Stimulated activated CD8-positive, alpha-beta memory T cell treated with anti-CD3 and anti-CD28 coated beads, Interleukin-12 subunit alpha, Interleukin-12 subunit beta, amount 100 ng/mL, for 1 hour (primary cell): ENCODE data around the gene COG4.

Experiments
- DNase-seq: peaks from one replicate; pipeline ENCODE4 v3.0.0-alpha.2; 2020; ENCODE audit warnings: low read depth

COG4 gene

DNA sequence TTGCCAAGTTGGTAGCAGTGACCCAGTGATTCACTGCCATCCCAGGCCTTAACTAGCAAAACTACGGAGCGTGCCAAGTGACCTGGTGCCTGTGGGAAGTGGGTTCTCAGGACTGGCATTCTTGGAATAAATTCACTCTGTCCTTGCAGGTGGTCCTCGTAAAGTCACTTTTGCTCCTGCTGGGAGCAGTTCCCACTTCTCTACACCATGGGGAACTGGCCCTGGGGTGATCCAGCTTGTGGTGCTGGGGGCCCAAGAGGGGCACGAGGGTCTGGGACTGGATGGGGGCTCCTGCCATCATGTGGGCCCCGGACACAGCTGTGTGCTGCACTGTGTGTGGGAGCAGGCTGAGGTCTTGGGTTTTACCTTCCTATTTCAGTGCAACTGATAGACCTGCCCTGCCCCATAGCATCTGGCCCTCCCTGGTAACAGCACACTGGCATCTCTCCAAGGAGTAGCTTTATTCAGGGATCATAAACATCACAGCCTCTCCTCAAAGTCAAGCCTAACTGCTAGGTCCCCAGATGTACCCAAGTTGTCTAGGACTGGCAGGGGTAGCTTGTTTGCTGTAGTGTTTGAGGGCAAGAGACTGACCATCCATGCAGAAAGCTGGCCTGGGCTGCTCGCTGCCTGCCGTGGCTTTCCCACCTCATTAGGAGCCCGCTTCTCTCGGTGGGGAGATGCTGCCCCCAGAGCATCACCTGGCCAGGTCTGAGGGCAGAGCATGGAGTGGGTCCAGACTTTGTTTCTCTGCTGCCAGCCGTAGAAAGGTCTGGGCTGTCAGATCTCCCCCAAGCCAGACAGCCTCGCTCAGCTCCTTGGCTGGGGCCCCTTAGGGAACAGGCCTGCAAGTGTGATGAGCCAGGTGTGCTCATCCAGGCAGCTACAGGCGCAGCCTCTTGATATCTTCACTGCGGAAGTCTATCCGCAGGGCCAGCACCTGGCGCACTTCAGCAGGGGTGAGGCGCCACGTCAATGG, 42.9 kb downstream of the COG4 start:
- DNase-seq = no peak

DNA sequence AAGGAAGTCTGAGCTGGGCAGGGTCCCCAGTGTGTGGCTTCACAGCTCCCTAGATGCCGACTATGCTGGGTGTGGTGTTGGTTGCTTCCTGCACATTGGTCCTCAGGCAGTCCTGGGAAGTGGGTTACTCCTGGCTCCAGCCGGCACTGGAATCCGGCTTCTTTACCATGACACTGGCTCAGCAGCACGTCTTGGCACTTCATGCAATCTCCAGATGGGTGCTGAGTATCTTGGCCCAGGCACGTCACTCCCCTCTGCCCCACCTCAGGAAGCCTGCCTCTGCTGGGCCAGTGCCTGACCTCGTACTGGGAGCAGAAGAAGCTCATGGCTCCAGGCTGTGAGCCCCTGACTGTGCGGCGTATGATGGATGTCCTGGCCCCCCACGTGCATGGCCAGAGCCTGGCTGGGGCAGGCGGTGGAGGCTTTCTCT, 44.4 kb downstream of the COG4 start:
- no peak for DNase-seq

DNA sequence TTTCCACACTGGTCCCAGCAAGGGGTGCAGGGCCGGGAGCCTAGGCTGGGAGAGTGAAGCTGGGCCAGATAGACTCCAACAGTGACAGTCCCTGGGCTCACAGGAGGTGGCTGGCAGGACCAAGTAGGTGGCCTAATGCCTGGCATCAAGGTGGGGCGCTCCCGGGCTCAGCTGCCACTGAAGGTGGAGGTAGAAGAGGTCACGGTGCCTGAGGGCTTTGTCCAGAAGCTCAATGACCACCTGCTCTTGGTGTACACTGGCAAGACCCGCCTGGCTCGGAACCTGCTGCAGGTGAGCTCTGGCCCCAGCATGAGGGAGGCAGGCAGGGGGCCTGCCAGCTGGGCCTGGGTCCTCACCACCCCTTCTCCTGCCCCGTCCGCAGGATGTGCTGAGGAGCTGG, 45.2 kb downstream of the COG4 start:
- DNase-seq = no peak

DNA sequence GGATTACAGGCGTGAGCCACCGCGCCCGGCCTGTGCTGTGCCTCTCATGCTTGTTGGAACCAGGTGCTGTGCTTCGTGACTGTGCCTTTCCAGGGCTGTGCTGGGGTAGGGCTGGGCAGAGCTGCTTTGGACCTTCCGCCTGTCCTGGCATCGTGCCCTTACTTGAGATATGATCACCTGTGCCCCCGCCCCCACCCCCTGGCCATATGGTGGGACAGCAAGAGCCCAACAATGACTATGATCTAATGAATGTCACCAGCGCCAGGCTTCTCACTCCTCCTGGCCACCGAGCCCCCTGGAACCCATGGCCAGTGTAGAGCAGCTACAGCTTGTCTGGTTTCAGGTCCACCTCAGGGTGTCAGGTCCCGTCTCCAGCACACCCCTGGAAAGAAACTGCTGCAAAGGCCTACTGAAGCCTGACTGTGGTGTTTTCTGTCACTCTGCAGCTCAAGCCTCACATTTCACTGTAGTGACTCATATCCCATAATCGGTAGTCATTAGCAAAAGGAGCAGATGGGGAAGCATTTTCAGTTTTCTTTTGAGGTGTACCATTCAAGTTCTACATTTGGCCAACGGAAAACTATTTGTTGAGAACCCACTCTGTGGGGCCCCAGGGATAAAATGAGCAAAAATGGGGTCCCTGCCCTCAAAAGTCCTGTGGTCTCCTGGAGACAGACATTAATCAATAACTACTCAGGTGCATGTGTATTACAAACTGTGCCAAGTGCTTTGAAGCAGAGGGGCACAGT, 46.9 kb downstream of the COG4 start:
- DNase-seq = no peak

DNA sequence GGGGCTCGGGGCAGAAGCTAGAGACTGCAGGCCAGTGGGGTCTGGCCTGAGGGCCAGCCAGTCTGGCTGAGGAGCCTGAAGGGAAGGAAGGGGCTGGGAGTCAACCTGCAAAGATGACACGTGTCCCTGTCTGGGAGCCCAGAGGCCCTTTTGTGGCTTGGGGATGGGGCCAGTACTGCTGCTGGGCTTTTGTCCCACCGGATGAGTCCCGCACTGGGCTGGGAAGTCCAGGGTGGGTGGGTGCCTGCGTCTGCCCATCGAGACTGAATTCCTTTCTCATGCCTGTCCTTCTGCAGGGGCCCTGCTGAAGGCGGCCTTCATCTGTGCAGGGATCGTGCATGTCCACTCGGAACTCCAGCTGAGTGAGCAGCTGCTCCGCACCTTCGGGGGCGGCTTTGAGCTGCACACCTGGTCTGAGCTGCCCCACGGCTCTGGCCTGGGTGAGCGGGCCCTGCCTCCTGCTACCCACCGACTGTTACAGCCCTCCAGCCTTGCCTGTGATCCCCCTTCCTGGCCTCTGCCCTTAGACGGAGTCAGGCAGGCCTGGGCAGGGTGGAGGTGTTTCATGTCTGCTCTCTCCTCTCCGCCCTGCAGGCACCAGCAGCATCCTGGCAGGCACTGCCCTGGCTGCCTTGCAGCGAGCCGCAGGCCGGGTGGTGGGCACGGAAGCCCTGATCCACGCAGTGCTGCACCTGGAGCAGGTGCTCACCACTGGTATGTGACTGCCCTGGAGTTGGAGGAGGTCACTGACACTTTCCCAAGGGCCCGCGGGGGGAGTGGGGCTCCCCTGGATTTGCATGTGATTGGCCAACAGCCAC, 48.1 kb downstream of the COG4 start:
- DNase-seq = no peak

DNA sequence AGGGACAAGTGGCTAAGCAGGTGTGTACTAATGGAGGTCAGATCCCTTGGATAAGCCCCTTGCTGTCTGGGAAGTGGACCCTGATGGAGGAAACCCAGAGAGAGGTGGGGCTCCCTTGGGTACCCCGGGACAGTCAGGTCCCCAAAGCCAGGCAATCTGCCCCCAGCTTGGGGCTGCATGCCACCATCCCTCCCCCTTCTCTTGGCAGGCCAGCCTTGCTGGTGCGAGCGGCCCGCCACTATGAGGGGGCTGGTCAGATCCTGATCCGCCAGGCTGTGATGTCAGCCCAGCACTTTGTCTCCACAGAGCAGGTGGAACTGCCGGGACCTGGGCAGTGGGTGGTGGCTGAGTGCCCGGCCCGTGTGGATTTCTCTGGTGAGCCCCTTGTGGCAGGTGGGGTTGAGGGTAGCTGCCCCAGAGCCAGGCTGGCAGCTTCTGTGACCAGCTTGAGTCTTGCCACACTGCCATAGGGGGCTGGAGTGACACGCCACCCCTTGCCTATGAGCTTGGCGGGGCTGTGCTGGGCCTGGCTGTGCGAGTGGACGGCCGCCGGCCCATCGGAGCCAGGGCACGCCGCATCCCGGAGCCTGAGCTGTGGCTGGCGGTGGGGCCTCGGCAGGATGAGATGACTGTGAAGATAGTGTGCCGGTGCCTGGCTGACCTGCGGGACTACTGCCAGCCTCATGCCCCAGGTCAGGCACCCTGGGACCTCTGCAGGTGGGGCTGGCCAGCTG, 48.9 kb downstream of the COG4 start:
- DNase-seq = no peak

DNA sequence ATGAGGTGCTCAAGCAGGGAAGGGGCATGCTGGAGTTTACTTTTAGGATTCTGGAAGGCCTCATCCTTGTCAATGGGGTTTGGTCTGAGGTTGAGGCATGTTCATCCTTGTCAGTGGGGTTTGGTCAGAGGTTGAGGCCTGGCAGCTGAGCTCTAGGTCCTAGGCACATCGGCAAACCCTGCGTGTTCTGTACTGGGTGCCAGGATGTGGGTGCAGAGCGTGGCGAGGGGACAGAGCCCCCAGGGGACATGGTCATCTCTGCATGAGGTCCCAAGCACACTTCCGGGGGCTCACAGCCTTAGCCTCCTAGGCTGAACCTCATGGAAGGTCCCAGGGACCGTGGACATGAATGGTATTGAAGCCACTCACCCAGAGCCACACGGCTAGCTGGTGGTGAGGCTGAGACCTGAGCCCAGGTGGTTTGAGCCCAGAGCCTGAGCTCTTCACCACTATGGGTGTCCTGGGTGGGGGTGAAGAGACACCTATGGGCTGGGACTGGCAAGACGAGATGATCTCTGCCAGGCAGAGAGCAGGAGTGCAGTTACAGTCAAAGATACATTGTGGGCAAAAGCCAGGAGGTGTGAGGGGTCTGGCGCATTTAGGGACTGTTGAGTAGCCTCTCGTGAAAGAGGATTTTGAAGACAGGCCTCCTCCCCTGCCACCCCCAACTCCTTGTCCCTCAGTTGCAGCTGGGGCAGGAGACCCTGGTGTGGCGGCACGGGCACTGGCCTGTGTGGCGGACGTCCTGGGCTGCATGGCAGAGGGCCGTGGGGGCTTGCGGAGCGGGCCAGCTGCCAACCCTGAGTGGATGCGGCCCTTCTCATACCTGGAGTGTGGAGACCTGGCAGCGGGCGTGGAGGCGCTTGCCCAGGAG, 49.7 kb downstream of the COG4 start:
- DNase-seq = no peak

DNA sequence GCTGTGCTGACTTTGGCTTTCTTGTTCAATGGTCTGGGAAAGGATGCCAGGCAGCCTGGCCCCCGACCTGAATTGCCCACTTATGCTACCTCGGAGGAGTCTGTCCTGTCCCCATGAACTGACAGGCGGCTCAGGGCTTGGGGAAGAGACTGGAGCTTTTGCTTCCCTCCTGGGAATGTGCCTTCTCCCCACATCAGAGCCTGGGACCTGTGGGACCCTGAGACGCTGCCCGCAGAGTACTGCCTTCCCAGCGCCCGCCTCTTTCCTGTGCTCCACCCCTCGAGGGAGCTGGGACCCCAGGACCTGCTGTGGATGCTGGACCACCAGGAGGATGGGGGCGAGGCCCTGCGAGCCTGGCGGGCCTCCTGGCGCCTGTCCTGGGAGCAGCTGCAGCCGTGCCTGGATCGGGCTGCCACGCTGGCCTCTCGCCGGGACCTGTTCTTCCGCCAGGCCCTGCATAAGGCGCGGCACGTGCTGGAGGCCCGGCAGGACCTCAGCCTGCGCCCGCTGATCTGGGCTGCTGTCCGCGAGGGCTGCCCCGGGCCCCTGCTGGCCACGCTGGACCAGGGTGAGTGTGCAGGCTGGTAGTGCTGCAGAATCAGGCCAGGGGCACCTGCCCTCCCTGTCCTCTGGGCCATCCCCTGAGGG, 50.4 kb downstream of the COG4 start:
- DNase-seq = no peak

DNA sequence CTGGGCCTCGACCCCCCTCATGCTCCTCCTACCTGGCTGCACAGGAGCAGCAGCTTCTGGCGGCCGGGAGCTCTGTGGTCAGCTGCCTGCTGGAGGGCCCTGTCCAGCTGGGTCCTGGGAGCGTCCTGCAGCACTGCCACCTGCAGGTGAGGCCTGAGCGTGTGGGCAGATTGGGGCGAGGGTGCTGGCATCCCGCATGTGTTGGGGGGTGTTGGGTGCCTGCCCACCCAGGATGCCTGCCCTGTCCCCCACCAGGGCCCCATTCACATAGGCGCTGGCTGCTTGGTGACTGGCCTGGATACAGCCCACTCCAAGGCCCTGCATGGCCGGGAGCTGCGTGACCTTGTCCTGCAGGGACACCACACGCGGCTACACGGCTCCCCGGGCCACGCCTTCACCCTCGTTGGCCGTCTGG, 52.4 kb downstream of the COG4 start:
- no peak for DNase-seq

DNA sequence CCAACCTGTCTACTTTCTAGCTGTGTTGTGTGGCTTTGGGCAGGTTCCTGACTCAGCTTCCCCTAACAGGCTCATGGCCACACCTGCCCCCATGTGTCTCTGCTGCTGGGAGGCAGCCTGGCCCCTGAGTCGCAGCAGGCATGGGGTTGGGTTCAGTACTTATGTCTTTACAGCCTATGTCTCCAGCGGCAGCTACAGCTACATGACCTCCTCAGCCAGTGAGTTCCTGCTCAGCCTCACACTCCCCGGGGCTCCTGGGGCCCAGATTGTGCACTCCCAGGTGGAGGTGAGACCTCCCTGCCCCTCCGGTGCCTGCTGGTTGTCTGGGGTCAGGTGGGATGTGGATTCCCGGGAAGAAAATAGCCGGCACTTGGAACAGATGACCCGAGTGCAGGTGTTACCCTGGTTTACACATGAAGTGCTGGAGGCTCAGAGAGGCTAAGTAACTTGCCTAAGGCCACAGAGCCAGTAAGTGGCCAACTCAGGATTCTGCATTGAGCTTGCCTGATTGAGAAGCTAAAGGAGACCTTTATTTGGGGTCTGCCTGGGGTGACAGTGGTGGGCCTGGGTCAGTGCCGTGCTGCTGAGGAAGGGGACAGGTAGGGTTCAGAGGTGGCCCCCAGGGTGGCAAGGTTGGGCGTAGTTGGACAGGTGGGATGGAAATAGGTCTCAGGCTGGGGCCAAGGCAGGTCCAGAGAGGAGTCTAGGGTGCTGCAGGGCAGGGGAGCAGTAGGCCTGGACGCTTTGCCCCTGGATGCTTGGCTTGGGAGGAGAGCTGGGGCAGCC, 53.0 kb downstream of the COG4 start:
- DNase-seq = no peak

DNA sequence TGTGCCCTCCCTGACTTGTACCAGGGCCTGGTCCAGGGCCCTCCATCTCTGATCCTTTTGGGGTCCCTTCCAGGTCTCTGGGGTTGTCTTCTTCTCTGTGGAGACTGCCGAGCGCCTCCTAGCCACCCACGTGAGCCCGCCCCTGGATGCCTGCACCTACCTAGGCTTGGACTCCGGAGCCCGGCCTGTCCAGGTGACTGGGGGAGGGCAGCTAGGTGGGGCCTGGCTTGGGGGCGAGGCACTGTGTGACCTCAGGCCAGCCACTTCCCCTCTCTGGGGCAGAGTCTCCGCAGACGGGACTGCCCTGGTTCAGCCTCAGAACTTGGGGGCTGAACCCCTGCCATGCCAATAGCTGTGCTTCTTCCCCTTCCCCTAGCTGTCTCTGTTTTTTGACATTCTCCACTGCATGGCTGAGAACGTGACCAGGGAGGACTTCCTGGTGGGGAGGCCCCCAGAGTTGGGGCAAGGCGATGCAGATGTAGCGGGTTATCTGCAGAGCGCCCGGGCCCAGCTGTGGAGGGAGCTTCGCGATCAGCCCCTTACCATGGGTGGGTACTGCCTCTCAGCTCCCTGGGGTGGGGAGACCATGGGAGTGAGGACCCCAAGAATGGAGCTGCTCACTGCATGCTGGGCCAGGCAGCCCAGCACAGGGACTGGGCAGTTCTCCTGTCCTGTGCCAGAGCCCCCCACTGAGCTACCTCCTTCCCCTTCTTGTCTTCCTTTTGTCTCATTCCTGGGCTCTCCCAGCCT, 54.4 kb downstream of the COG4 start:
- no peak for DNase-seq

DNA sequence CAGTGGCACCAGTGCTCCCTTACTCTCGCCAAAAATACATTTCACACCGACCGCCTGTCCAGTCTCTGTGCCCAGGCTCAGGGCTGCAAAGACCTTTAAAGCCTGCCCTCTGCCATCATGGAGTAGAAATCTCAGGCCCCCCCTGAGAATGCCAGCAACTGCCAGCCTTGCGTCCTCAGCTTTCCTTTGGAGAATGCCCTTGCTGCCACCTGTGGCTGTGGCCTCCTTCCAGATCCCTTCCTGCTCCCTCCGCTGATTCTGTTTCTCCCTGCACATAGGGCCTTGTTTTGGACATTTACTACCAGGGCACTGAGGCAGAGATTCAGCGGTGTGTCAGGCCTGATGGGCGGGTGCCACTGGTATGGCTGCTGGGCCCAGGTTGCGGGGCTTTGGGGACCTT, 55.7 kb downstream of the COG4 start:
- no peak for DNase-seq

DNA sequence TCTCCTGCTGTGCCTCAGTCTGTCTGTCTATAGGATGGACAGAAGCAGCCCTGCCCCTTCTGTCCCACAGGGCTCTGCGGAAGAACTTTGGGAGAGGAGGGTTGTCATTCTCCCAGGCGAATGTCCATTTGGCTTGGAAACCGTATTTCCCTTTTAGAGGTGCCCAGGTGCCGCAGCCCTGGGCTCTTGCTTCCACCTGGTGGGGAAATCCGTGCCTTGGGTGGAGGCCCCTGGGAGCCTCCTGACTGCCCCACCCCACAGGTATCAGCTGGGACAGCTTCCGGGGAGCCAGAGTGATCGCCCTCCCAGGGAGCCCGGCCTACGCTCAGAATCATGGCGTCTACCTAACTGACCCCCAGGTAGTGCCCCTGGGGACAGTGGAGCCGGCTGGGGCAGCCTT, 56.2 kb downstream of the COG4 start:
- no peak for DNase-seq

DNA sequence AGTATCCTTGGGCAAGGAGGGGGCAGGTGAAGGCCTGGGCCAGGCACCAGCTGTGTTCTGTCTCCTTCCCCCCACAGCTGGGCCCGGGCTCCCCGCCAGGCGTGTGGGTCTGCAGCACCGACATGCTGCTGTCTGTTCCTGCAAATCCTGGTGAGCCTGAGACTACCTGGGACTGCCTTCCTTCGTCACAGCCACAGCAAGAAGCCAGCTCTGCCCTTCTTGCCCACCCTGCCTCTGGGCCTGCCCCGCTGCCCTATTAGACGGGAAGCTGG, 56.6 kb downstream of the COG4 start:
- DNase-seq = no peak

DNA sequence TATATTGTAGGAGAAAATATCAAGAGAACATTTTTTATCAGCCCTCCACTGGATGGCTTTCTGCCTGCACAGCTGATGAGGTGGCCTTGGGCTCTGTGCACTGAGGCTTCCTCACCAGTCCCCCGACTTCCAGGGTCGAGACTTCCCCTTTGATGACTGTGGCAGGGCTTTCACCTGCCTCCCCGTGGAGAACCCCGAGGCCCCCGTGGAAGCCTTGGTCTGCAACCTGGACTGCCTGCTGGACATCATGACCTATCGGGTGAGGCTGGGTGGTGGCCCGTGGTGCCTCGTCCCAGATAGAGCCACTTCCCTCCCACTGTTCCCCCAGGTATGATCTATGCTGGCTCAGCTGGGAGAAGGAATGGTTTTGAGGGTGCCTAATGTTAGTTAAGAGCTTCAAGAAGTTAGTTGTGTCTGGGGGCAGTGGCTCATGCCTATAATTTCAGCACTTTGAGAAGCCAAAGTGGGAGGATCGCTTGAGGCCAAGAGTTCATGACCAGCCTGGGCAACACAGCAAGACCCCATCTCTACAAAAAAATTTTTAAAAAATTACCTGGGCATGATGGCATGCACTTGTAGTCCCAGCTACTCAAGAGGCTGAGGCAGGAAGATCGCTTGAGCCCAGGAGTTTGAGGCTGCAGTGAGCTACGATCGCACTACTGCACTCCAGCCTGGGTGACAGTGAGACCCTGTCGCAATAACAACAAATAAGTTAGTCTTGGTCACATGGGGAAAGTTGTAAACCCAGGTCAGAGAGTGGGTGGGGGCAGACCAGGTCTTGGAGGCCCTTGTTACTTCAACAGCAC, 57.2 kb downstream of the COG4 start:
- DNase-seq = no peak

DNA sequence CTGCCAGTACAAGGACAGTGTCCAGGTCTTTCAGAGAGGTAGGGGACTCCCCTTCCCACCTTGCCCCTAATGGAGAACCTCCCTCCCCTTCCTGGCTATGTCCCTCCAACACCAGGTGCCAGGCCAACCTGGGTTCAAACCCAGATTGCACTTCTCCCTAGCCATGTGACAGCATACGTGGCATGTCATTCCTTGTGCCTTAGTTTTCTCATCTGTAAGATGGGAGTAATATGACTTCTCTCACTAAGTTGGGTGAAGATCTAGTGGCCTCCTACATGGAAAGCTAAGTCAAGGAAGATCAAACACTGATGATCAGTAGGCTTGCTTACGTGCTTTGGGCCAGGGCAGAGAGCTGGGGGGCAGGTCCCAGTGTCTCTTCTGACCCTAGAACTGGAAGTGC, 60.1 kb downstream of the COG4 start:
- DNase-seq = no peak

DNA sequence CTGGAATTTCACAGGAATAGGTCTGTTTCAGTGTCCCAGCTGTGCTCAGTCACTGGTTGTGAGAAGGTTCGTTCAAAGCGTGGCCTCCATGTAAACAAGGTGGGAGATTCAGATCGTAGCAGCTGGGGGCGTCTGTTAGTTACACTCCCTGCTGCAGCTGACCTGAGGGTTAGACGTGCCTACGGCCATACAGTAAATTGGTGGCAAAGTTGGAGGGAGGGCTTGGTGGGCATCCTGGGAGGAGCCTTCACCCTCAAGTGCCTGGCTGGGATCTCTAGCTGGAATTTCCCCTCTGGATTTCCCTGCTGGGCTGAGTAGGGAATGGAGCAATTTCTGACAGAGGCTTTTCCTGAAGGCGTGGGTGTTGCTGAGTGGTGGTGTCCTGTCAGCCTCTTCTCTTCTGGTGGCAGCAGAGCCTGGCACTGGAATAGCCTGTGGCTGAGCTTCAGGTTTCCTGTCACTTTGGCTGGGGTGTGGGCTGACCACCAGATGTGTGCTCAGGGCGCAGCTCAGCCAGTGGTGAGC, 62.6 kb downstream of the COG4 start:
- DNase-seq = no peak
